HG02981 (cell line): ENCODE measurements around the gene RAB31.
"Not testable (repeated sequence)": the region's sequence is repeated elsewhere in the genome, so short reads cannot be mapped to it uniquely, and the experiment has no call there.

Experiments used
- ATAC-seq: cut with Tn5 transposase; IDR thresholded peaks from one replicate; pipeline ENCODE4 v1.9.1; 2021; ENCODE audit warnings: mild to moderate bottlenecking, moderate library complexity; ENCODE audit not compliant: unreplicated experiment

The RAB31 gene

DNA sequence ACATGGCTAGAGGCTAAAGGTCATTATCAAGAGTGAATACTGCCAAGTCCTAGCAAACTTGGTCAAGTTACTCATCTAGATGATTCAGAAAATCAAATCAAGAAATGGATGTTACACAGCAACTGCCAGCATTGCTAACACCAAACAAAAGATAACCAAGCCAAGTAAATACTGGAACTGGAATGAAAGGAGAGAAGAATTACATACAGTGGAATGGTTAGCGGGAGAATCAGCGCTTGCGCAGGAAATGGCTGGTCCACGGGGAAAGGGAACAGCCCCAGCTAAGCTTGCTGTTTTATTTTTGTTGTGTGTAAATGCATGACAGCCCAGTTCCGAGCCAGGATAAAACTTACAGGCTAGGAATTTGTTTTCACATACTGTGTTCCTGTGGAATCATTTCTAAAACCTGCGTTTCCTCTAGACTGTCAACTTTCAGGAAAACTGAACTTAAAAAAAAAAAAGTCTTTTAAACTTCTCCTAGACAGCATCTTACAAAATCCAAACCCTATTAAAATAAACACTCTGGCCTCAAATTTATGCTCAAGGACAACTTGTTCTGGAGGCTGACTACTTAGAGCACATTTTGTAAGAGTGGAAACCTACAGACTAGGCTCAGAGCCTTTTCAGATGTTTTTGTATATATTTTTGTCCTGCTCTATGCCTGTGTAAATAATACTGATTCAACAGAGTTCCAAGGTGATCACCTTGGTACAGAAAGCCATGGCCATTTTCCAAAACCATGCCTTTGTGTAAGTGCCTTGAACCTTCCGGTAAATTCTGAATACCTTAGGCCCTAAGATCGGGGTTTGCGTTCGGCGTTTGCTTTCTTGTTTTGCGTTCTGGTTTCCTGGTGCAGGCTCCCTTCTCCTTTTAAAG, 146.9 kb downstream of the RAB31 start:
- ATAC-seq: no peak

DNA sequence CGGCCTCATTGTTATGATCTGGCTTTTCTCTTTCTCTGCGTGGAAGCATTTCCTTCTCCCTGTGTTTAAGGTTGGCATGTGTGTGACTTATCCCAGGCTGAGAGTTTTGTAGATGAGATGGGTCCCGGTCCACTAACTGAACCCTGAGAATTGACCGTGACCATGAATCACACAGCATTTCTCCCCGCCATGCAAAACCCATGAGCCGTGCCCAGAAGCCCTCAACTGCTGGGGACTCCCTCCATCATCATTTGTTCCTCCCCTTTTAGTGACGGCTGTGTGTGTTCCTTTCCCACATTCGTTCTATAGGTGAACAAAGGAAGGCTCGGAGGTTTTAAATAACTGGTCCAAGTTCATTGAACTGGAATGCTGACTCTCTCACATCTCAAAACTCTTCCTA, 147.6 kb downstream of the RAB31 start:
- ATAC-seq: no peak

DNA sequence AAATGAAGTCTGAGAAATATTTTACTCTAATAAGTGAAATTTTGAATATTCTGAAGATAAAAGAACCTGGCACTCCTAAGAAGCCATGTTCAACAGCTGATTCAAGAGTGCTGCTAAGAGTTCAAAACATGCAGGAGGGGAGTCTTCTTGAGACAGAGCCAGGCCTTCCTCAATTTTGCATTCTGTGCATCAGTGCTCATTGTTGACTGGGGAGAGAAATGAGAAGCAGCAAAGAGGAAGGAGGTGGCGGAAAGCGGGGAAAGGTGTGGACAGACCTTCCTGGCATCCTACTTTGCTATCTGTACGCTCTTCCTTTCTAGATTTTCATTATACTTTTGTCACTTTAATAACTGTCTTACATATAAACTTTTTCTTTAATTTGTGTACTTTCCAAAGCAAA, 148.0 kb downstream of the RAB31 start:
- ATAC-seq: no peak

DNA sequence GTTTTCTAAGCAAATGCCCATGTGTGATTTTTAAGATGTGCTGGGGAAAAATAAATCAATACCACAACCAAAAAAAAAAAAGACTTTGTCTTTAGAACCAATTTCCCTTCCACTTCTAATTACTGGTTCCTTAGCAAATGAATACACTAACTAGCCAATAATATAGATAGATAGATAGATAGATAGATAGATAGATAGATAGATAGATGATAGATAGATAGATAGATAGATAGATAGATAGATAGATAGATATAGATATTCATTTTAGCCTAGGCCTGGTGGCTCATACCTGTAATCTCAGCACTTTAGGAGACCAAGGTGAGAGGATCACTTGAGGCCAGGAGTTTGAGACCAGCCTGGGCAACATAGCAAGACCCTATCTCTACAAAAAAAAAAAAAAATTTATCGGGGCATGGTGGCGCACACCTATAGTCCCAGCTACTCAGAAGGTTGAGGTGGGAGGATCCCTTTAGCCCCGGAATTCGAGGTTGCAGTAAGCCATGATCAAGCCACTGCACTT, 149.4 kb downstream of the RAB31 start:
- ATAC-seq: not testable (repeated sequence)

DNA sequence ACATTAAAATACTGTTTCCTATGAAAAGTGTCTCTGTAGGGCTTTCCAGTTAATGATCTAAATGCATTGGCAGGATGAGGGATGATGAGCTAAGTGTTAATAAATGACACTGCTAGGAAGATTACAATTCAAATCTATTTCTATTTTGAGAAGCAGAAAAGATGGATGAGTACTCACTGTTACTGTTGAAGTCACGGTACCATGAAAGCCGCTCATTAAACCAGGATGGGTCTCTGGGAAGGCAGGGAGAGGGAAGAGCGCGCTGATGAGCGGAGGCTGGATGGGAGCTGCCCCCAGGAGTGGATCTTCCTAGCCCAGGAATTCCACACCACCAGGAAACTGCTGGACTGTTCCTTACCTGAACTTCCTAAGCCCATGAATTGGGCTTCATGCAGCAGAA, 150.5 kb downstream of the RAB31 start:
- ATAC-seq: no peak

DNA sequence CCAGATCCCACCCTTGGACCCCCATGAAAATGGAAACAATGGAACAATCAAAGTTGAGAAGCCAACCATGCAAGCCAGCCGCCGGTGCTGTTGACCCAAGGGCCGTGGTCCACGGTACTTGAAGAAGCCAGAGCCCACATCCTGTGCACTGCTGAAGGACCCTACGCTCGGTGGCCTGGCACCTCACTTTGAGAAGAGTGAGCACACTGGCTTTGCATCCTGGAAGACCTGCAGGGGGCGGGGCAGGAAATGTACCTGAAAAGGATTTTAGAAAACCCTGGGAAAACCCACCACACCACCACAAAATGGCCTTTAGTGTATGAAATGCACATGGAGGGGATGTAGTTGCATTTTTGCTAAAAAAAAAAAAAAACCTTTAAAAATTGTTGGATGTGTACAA, 151.1 kb downstream of the RAB31 start:
- ATAC-seq: no peak

DNA sequence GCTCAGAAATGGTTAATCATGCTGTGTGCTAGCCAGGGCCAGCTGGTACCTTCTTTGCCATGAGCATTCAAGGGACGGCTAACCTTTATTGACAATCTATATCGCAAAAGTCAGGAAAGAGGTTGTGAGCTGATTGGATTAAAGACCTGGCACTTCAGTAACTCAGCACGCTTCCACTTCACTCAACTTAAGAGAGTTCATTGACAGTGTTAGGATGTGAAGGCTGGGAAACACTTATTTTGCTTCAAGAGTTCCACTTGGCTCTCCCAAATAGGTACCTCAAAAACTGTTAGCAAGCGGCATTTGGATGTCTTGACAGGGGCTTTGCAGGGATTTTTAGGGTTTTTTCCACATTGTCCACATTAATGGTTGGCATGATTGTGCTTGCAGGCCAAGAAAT, 152.6 kb downstream of the RAB31 start:
- ATAC-seq: no peak

DNA sequence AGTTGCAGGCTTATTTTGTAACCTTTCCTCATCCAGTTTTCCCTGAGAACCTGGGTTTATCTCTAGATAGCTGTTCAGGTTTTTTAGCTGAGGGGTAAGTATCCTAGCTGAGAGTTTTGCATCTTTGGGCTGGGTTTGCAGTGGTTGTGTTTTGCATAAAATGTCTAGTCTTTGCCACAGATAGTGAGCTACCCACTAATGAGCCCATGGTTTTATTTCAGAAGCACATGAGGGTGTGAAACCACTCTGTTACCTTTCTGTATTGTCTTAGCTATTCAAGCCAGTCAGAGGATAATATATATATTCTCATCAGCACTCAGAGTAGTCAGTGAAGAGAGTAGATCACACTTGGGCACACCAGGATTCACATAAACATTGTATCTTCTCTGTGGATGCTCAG, 153.1 kb downstream of the RAB31 start:
- ATAC-seq: peak; percentile 90

DNA sequence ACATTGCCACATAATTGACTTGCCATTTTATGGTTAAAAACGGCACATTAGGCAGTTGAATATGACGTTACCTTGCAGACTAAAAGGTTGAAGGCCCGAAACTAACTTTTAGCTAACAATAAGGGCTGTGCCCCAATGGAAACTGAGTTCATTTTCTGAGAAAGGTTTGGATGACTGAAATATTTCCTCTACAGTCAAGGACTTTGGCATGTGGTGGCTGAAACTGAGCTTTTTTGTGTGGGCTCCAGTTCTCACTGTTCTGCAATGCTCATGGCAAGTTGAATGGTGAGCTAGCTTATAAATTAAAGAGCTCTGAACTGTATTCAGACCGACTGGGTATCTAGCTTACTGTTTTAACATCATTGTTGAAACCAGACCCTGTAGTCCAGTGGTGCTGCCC, 153.8 kb downstream of the RAB31 start:
- ATAC-seq: peak; percentile 43

DNA sequence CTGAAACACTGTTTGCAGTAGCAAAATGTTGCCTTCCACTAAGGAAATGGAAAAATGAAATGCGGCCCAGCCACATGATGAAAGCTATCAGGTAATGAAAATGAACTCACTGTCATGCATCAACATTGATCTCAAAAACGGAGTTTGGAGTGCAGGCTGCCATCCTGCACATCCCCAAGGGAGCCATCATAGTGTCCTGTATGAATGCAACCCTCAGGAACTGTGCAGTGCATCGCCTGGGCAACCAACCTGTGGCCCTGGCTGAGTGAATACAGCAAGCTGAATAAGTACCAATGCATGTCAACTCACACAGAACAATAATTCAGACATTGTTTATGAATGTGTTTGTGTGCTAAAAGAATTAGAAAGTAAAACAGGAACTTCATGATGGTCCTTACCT, 154.6 kb downstream of the RAB31 start:
- no peak for ATAC-seq

DNA sequence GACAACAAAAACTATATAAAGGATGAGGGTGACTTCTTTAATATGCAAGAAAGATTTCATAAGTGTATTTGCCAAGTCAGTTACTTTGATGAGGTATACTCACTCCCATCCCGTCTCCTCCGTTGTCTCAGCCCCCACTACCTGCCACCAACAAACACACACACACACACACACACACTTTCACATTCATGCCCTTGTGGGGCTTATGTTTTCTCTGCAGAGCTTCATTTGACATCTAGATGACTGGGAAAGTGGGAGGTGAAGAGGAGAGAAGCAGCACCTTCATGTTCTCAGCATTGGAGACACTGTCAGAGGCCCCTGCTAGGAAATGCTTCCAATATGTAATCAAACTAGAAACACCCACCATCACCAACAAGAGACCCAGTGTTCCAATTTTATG, 155.2 kb downstream of the RAB31 start:
- ATAC-seq: no peak

DNA sequence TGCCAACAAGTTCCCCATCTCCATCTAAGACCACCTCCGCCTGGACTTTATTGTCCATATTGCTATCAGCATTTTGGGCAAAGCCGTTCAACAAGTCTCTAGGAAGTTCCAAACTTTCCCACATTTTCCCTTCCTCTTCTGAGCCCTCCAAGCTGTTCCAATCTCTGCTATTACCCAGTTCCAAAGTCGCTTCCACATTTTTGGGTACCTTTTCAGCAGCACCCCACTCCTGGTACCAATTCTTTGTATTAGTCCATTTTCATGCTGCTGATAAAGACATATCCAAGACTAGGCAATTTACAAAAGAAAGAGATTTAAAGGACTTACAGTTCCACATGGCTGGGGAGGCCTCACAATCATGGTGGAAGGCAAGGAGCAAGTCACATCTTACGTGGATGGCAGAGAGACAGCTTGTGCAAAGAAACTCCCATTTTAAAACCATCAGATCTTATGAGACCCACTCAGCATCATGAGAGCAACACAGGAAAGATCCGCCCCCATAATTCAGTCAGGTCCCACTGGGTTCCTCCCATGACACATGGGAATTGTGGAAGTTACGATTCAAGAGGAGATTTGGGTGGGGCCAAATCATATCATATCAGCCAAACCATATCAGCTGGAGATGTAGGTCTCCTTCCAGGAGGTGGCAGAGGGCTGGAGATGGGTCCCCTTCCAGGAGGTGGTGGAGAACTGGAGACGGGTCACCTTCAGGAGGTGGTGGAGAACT, 157.8 kb downstream of the RAB31 start:
- ATAC-seq: no peak

DNA sequence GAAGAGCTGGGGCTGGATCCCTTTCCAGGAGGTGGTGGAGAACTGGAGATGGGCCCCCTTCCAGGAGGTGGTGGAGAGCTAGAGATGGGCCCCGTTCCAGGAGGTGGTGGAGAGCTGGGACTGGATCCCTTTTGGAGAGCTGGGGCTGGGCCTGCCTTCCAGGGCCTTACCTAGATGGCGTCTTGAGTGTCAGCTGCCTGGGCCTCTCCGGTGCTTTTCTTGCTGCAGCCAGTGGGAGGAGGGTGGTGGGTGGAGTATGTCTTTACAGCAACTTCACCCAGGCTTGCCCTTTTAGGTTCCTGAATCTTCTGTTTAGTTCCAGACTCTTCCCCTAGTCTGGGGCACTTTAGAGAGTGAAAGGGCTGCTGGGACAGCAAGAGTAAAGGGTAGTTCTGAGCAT, 158.5 kb downstream of the RAB31 start:
- ATAC-seq: no peak

DNA sequence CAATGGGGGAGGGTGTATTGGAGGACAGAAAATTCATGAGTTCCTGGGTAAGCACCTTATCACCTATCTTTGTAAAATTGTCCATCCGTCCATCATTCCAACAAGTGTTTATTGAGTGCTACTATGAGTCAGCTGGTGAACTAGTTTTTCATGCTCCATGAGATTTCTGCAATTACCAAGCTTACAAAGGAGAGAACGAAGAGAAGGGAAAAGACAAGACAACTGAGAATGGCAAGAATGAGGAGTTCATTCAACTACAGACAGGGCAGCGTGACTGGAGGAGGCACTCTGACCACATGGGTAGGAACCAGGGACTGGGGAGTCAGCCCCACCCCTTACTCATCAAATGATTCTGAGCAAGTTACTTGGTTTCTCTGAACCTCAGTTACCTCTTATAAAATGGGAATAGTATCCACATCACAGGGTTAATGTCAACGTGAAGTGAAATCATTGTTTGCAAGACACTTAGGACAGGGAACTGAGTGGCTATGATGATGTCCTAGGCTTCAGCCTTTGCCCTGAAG, 159.0 kb downstream of the RAB31 start:
- no peak for ATAC-seq

DNA sequence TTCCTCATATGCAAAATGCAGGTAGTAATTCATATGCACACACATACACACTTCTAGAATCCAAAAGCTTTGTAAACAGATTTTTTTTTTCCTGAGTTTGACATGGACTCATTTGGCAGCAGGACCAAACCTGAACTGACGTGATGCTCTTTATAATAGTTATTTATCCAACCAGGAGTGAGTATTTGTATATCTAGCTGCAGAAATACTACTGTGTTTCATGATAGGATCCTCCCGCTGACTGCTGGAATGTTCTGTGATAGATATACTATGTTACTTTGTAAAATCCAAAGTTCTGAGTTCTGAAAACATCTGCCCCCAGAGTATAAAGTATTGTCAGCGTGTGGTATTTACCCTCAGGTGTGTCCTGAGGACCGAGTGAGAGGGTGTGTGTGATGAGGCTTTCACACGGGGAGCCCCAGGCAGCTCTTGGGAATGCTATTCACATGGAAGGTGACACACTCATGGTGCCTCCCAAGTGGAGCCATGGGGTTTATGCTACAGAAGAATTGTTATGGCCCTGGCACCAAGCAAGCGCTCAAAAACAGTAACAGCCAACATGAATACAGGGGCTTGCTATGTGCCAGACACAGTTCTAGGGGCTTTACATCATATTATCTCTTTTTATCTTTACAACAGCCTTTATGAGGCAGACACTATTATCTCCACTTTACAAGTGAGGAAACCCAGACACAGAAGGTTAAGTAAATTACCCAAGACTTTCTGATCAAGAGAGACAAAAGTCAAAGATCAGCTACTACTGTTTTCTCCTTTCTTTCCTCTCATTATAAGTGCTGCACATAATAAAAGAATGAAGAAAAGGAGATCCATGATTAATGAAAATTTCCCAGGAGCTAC, 161.0 kb downstream of the RAB31 start:
- no peak for ATAC-seq

DNA sequence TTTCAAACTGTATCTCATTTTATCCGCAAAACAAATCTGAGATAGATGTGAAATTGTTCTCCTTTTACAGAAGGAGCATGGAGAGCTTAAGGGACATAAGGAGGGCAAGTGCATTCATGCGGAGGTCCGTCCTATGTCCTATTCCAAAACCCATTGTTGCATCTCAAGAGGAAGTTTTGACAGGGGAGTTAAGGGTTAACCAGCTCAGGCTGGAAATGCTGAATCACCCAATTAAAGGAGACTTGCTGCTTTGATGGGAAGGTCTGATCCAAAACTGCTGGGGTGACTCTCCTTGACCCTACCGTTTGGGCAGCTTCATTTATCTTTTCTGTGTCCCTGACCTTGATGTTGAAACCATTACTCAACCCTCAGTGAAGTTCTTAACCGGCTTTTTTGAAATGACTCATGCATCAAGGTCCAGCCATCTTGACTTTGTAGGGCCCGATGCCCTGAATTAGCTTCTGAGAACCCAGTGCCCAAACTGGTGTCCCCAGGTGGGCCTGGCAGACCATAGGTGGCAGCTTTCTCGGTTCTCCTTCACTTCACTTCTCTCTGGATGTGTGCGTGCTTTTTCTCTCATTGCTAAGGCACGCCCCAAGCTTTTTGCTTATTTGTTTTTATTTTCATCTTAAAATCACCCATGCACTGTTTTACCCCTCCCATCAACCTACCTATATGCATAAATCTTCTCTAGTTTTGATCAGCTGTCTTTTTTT, 161.8 kb downstream of the RAB31 start:
- ATAC-seq: peak; percentile 70

DNA sequence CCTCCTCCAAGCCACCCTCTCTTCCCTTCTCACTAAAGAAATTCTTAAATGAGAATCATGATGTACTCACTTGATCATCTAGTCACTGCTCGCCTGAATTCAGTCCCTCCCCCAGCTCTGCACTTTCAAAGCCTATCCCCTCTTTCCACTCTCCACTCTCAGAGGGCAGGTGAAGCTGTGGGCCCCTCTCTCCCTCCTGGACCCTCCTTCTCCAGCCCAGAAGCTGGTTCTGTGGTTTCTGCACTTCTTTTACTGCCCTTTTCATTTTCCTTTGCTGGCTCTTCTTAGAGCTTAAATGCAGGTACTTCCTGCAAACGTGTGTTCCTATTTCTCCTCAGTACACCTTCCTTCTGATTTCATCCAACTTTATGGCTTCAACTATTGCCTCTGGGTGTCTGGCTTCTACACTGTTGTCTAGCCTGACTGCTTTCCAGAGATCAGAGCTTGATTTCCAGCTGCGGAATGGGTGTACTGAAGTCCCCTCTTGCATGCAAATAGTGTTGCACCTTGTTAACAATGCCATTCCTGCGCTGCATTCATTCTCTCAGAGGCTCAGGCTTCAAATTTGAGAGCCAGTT, 162.4 kb downstream of the RAB31 start:
- no peak for ATAC-seq

DNA sequence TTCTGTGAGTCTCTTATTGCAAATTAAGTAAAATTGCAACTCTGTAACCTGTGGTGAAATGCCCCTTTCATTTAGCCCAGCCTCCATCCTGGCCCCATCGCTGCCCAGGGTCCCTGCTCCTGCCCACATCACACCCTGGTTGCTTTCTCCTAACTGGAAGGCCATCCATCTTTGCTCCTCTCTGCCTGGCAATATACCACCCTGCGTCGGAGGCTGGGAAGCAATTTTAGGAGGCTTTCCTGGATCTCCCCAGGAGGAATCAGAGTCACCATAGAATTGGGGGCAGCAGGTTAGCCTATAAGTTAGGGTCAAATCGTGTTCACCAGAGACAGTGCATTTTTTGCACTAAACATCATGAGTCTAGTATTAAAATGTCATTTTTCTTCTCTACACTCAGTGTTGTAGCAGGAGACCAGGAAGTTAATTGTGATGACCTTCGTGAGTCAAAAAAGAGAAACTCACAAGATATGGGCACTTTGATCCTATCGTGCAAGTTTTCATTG, 163.2 kb downstream of the RAB31 start:
- ATAC-seq: no peak

DNA sequence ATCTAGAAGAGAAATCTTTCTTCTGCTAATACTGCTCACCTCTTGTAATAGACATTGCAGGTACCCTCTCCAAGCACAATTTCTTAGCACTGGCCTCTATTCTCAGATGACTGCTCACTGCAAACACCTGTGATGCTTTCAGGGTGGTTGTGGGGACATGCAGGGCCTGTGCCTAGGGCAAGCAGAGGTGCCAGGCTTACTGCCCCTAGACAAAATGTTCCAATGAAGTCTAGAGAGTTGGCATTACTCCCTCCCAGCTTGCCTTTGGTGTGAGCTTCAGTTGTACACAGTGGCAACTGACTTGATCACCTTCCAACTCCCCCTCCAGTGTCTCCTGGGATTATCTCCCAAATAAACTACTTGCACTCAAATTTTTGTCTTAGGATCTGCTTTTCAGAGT, 164.7 kb downstream of the RAB31 start:
- ATAC-seq: no peak

DNA sequence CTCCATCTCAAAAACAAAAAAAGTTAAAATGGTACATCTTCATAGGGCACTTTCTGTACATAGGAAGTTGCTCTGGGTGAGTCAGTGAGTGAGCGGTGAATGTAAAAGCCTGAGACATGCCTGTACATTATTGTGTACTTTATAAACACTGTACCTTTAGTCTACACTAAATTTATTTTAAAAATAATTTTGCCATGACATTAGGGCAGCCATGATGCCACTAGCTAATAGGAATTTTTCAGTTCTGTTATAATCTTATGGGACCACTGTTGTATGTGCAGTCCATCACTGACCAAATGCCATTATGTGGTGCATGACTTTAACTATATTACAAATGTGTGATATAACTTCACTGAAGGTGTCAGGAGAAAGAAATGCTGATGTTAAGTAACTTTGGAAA, 166.6 kb downstream of the RAB31 start:
- ATAC-seq: no peak
